ENCODE results near the gene NEUROG2.
"Not testable (repeated sequence)": the region's sequence is repeated elsewhere in the genome, so short reads cannot be mapped to it uniquely, and the experiment has no call there.

The NEUROG2 gene

GRCh38 chr4:112492321-112492720, 23.7 kb downstream of the NEUROG2 start:
- no peak for ATAC-seq
- TF ChIP-seq ZC3H10 (CRISPR knock-in tag; IDR thresholded peaks at IDR 0.05) (no peak), TOX (CRISPR knock-in tag; IDR thresholded peaks at IDR 0.05; ENCODE audit: borderline replicate concordance) (no peak)

- not testable (repeated sequence) for ATAC-seq
These were observed 25.2 kb downstream of the NEUROG2 start for GRCh38 chr4:112490808-112491207.

GRCh38 chr4:112485930-112486329, 30.1 kb downstream of the NEUROG2 start:
- ATAC-seq, result no peak
- TF ChIP-seq CSDC2 (CRISPR knock-in tag; IDR thresholded peaks at IDR 0.05) (no peak), ZNF8 (CRISPR knock-in tag; IDR thresholded peaks at IDR 0.05) (no peak), ESRRG (CRISPR knock-in tag; IDR thresholded peaks at IDR 0.05) (no peak), PATZ1 (CRISPR knock-in tag; IDR thresholded peaks at IDR 0.05; ENCODE audit: borderline replicate concordance) (no peak), OSR1 (CRISPR knock-in tag; IDR thresholded peaks at IDR 0.05) (no peak), PPARA (CRISPR knock-in tag; IDR thresholded peaks at IDR 0.05; ENCODE audit: borderline replicate concordance) (no peak), ZFP3 (CRISPR knock-in tag; IDR thresholded peaks at IDR 0.05) (no peak), ZNF70 (CRISPR knock-in tag; IDR thresholded peaks at IDR 0.05) (no peak), ZC3H10 (CRISPR knock-in tag; IDR thresholded peaks at IDR 0.05) (no peak), ISL1 (CRISPR knock-in tag; IDR thresholded peaks at IDR 0.05) (no peak), TSHZ2 (CRISPR knock-in tag; IDR thresholded peaks at IDR 0.05) (no peak), ZFP30 (CRISPR knock-in tag; IDR thresholded peaks at IDR 0.05) (no peak)
- TF ChIP-seq, protein P1, sequence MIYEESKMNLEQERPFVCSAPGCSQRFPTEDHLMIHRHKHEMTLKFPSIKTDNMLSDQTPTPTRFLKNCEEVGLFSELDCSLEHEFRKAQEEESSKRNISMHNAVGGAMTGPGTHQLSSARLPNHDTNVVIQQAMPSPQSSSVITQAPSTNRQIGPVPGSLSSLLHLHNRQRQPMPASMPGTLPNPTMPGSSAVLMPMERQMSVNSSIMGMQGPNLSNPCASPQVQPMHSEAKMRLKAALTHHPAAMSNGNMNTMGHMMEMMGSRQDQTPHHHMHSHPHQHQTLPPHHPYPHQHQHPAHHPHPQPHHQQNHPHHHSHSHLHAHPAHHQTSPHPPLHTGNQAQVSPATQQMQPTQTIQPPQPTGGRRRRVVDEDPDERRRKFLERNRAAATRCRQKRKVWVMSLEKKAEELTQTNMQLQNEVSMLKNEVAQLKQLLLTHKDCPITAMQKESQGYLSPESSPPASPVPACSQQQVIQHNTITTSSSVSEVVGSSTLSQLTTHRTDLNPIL (CRISPR knock-in tag; IDR thresholded peaks at IDR 0.05; ENCODE audit: low read depth), result no peak

DNA sequence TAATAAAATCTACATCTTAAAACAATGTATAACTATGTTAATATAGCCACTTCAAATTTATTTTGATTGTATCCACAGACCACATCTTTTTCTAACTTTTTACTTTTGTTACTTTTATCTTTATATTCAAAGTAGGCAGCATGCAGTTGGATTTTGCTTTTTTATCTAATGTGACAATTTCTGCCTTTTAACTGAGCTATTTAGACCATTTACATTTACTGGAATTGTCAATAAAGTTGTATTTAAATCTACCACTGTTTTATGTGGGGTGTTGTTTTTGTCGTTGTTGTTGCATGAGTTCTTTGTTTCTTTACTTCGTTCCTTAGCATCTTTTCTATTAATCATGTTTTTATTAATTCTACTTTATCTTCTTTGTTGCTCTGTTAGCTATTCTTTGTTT, 42.0 kb downstream of the NEUROG2 start:
- ATAC-seq, result no peak
- TF ChIP-seq SNAI2 (CRISPR knock-in tag; IDR thresholded peaks at IDR 0.05) (no peak), BACH2 (CRISPR knock-in tag; IDR thresholded peaks at IDR 0.05; ENCODE audit: borderline replicate concordance) (no peak), PATZ1 (CRISPR knock-in tag; IDR thresholded peaks at IDR 0.05; ENCODE audit: borderline replicate concordance) (no peak), ZFP30 (CRISPR knock-in tag; IDR thresholded peaks at IDR 0.05) (no peak), ARNTL (CRISPR knock-in tag; IDR thresholded peaks at IDR 0.05; ENCODE audit: borderline replicate concordance, low read depth) (no peak), ZNF8 (CRISPR knock-in tag; IDR thresholded peaks at IDR 0.05) (no peak), ISL1 (CRISPR knock-in tag; IDR thresholded peaks at IDR 0.05) (no peak), ESRRG (CRISPR knock-in tag; IDR thresholded peaks at IDR 0.05) (no peak), PPARA (CRISPR knock-in tag; IDR thresholded peaks at IDR 0.05; ENCODE audit: borderline replicate concordance) (no peak)

GRCh38 chr4:112472318-112472717, 43.7 kb downstream of the NEUROG2 start:
- ATAC-seq, result no peak
- no peak for TF ChIP-seq ESRRG (CRISPR knock-in tag; IDR thresholded peaks at IDR 0.05)
- no peak for TF ChIP-seq PATZ1 (CRISPR knock-in tag; IDR thresholded peaks at IDR 0.05; ENCODE audit: borderline replicate concordance)
- TF ChIP-seq ZNF565 (CRISPR knock-in tag; conservative IDR thresholded peaks at IDR 0.05; ENCODE audit: low read depth), result no peak

Data from SK-N-SH treated with all-trans-retinoic acid at 6 μM for 48 hours (cell line).